ENCODE results near the gene OSBPL8.

DNA sequence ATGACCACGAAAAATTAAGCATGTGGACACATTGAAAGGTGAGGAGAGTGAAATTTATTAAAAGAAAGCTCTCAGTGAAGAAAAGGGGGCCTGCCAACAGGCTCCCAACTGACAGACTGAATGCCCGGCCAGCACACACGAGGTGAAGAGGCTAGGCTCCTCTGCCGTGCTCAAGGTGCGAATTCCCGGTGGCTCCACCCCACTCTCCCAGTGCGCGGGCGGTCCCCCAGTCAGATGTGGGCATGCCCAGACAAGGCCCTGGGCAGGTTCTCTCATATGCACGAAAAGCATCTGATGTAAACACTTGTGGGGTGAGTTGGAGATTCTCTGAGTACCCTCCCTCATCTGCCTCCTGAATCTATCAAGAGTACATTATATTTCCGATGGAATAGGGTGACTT lies 48.5 kb upstream of the OSBPL8 start:
- TF ChIP-seq, protein P1, sequence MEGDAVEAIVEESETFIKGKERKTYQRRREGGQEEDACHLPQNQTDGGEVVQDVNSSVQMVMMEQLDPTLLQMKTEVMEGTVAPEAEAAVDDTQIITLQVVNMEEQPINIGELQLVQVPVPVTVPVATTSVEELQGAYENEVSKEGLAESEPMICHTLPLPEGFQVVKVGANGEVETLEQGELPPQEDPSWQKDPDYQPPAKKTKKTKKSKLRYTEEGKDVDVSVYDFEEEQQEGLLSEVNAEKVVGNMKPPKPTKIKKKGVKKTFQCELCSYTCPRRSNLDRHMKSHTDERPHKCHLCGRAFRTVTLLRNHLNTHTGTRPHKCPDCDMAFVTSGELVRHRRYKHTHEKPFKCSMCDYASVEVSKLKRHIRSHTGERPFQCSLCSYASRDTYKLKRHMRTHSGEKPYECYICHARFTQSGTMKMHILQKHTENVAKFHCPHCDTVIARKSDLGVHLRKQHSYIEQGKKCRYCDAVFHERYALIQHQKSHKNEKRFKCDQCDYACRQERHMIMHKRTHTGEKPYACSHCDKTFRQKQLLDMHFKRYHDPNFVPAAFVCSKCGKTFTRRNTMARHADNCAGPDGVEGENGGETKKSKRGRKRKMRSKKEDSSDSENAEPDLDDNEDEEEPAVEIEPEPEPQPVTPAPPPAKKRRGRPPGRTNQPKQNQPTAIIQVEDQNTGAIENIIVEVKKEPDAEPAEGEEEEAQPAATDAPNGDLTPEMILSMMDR (IDR thresholded peaks at IDR 0.05) = no peak
- no peak for TF ChIP-seq POLR2A (IDR thresholded peaks at IDR 0.05)

All from sigmoid colon (tissue), 3 donors.